GM19397 (cell line): Measurements from ENCODE around the gene CAPRIN2.

Source experiments
- ATAC-seq: cut with Tn5 transposase; IDR thresholded peaks from one replicate; pipeline ENCODE4 v1.9.1; 2021; ENCODE audit warnings: mild to moderate bottlenecking, moderate library complexity; ENCODE audit not compliant: unreplicated experiment

The CAPRIN2 gene

GRCh38 chr12:30706476-30706875 lies 48.3 kb downstream of the CAPRIN2 start:
- ATAC-seq, result no peak

GRCh38 chr12:30701056-30701455 lies 53.7 kb downstream of the CAPRIN2 start:
- ATAC-seq, result no peak

- no peak for ATAC-seq
Observed at GRCh38 chr12:30700216-30700900, 54.4 kb downstream of the CAPRIN2 start.

- ATAC-seq, result no peak
Observed at GRCh38 chr12:30698346-30698745, 56.4 kb downstream of the CAPRIN2 start.

GRCh38 chr12:30696943-30697342 lies 57.8 kb downstream of the CAPRIN2 start:
- no peak for ATAC-seq

- ATAC-seq, result no peak
Observed at GRCh38 chr12:30696486-30696885, 58.3 kb downstream of the CAPRIN2 start.

- peak; percentile 32 for ATAC-seq
Observed at GRCh38 chr12:30696103-30696408, 58.7 kb downstream of the CAPRIN2 start.

- ATAC-seq, result peak; percentile 82
Observed at GRCh38 chr12:30695199-30696102, 59.3 kb downstream of the CAPRIN2 start, which contains the start of gene IPO8. IPO8 (minus strand) TSS chr12:30695869; CDS start chr12:30695647, 222 bp downstream.

GRCh38 chr12:30694412-30695198 lies 60.1 kb downstream of the CAPRIN2 start:
- ATAC-seq, result peak; percentile 27

- no peak for ATAC-seq
Observed at GRCh38 chr12:30692470-30692869, 62.3 kb downstream of the CAPRIN2 start.

GRCh38 chr12:30691122-30691879 lies 63.5 kb downstream of the CAPRIN2 start:
- ATAC-seq, result no peak

GRCh38 chr12:30687265-30687986 lies 67.3 kb downstream of the CAPRIN2 start:
- ATAC-seq, result no peak

- no peak for ATAC-seq
Observed at GRCh38 chr12:30679241-30679640, 75.5 kb downstream of the CAPRIN2 start.

- ATAC-seq, result no peak
Observed at GRCh38 chr12:30678221-30678620, 76.5 kb downstream of the CAPRIN2 start.

GRCh38 chr12:30661210-30661609 lies 93.5 kb downstream of the CAPRIN2 start:
- no peak for ATAC-seq
